MM.1S (cell line): Measurements from ENCODE around the gene SEC61B.

Source experiments
- DNase-seq: peaks from one replicate; pipeline ENCODE4 v3.0.0-alpha.2; 2015
- H2AFZ ChIP-seq: fragments of 300-600 bp; sonication (generic); 2 replicates; pipeline ENCODE4 v1.6.0; 2016; ENCODE audit warnings: antibody characterized with exemption, low read length
- H3F3A ChIP-seq: fragments of 300-600 bp; sonication (generic); 2 replicates; pipeline ENCODE4 v1.6.1; 2016; ENCODE audit warnings: mild to moderate bottlenecking, antibody characterized with exemption, low read length, moderate library complexity, mixed read lengths; ENCODE audit not compliant: insufficient read depth
- H3K27ac ChIP-seq: fragments of 300-600 bp; sonication (generic); 2 replicates; pipeline ENCODE4 v1.5.1; 2016; ENCODE audit warnings: mild to moderate bottlenecking, low read length
- H3K27me3 ChIP-seq: fragments of 300-600 bp; sonication (generic); replicated peaks from 2 replicates; pipeline ENCODE4 v1.6.0; 2016; ENCODE audit warnings: low read length; ENCODE audit not compliant: insufficient read depth
- H3K36me3 ChIP-seq: fragments of 300-600 bp; sonication (generic); replicated peaks from 2 replicates; pipeline ENCODE4 v1.6.1; 2016; ENCODE audit warnings: mild to moderate bottlenecking, low read length, mixed read lengths; ENCODE audit not compliant: insufficient read depth
- H3K4me1 ChIP-seq: fragments of 300-600 bp; sonication (generic); 2 replicates; pipeline ENCODE4 v1.6.1; 2016; ENCODE audit warnings: low read length, mixed read lengths
- H3K4me2 ChIP-seq: fragments of 300-600 bp; sonication (generic); 2 replicates; pipeline ENCODE4 v1.6.0; 2016; ENCODE audit warnings: low read depth, low read length
- H3K4me3 ChIP-seq: fragments of 300-600 bp; sonication (generic); 2 replicates; pipeline ENCODE4 v1.5.1; 2016; ENCODE audit warnings: low read length, mixed read lengths
- H3K79me2 ChIP-seq: fragments of 300-600 bp; sonication (generic); 2 replicates; pipeline ENCODE4 v1.6.1; 2016; ENCODE audit warnings: mixed run types, low read length, mixed read lengths
- H3K9ac ChIP-seq: fragments of 300-600 bp; sonication (generic); 2 replicates; pipeline ENCODE4 v1.6.1; 2016; ENCODE audit warnings: low read length, mixed read lengths
- H3K9me2 ChIP-seq: fragments of 300-600 bp; sonication (generic); replicated peaks from 2 replicates; pipeline ENCODE4 v1.6.1; 2016; ENCODE audit warnings: mild to moderate bottlenecking, low read length, mixed read lengths; ENCODE audit not compliant: insufficient read depth
- H3K9me3 ChIP-seq: fragments of 300-600 bp; sonication (generic); replicated peaks from 2 replicates; pipeline ENCODE4 v1.6.1; 2016; ENCODE audit warnings: mild to moderate bottlenecking, low read length, mixed read lengths; ENCODE audit not compliant: insufficient read depth
- H4K20me1 ChIP-seq: fragments of 300-600 bp; sonication (generic); 2 replicates; pipeline ENCODE4 v1.6.1; 2016; ENCODE audit warnings: mild to moderate bottlenecking, low read length, moderate library complexity, mixed read lengths; ENCODE audit not compliant: insufficient read depth
- CTCF ChIP-seq: fragments of 300-600 bp; sonication (generic); IDR thresholded peaks from 2 replicates; pipeline ENCODE4 v1.5.1; 2016; ENCODE audit warnings: antibody characterized with exemption, low read length, mixed read lengths
- EZH2 ChIP-seq: fragments of 300-600 bp; sonication (generic); optimal IDR thresholded peaks from 2 replicates; pipeline ENCODE3; 2017; ENCODE audit warnings: low read depth, mild to moderate bottlenecking, antibody characterized with exemption, low read length, mixed read lengths
- EZH2phosphoT487 ChIP-seq: fragments of 300-600 bp; sonication (generic); IDR thresholded peaks from 2 replicates; pipeline ENCODE4 v1.6.1; 2018; ENCODE audit warnings: antibody characterized with exemption, low read length

The SEC61B gene

GRCh38 chr9:99253772-99254431, 31.8 kb downstream of the SEC61B start:
- H3K9me3 ChIP-seq = no peaks in the 10 kb centered on the region
- H3K9me2 ChIP-seq = no peaks in the 10 kb centered on the region
- no peaks in the 10 kb centered on the region for H3K79me2 ChIP-seq
- peak overlapping the region; percentile 74 for H2AFZ ChIP-seq
- peak; percentile 93 for DNase-seq
- H3K4me2 ChIP-seq = peak overlapping the region; percentile 80
- no peaks in the 10 kb centered on the region for H3K36me3 ChIP-seq
- peak overlapping the region; percentile 76 for H3K9ac ChIP-seq
- peak; percentile 35 for TF ChIP-seq CTCF
- TF ChIP-seq EZH2phosphoT487 = no peak
- no peak for TF ChIP-seq EZH2
- peaks cover 13% of the 10 kb centered on the region for H3F3A ChIP-seq
- no peaks in the 10 kb centered on the region for H3K27me3 ChIP-seq
- H3K27ac ChIP-seq = peak overlapping the region; percentile 95
- peak overlapping the region; percentile 32 for H3K4me3 ChIP-seq
- H4K20me1 ChIP-seq = no peaks in the 10 kb centered on the region
- H3K4me1 ChIP-seq = peaks cover 27% of the 10 kb centered on the region

- Histone ChIP-seq H3K27ac (no peak overlapping the region), H3K4me3 (no peak overlapping the region), H3K27me3 (no peaks in the 10 kb centered on the region), H3K9ac (no peak overlapping the region), H2AFZ (no peak overlapping the region), H3K9me2 (no peaks in the 10 kb centered on the region), H3K9me3 (no peaks in the 10 kb centered on the region), H3K36me3 (no peaks in the 10 kb centered on the region), H4K20me1 (no peaks in the 10 kb centered on the region), H3K79me2 (no peaks in the 10 kb centered on the region), H3K4me1 (peaks cover 20% of the 10 kb centered on the region), H3K4me2 (no peak overlapping the region), H3F3A (peaks cover 13% of the 10 kb centered on the region)
- DNase-seq = no peak
- no peak for TF ChIP-seq EZH2phosphoT487
- no peak for TF ChIP-seq CTCF
- TF ChIP-seq EZH2 = no peak
These were observed 33.6 kb downstream of the SEC61B start for GRCh38 chr9:99255651-99256050.

- no peak for TF ChIP-seq CTCF
- no peak for TF ChIP-seq EZH2phosphoT487
- no peak for TF ChIP-seq EZH2
- Histone ChIP-seq H3K9me2 (no peaks in the 10 kb centered on the region), H3K27ac (no peak overlapping the region), H3K9ac (no peak overlapping the region), H3K9me3 (no peaks in the 10 kb centered on the region), H3K36me3 (no peaks in the 10 kb centered on the region), H4K20me1 (no peaks in the 10 kb centered on the region), H3K4me1 (peaks cover 19% of the 10 kb centered on the region), H2AFZ (no peak overlapping the region), H3K79me2 (no peaks in the 10 kb centered on the region), H3K4me2 (no peak overlapping the region), H3K27me3 (no peaks in the 10 kb centered on the region), H3F3A (peaks cover 13% of the 10 kb centered on the region), H3K4me3 (no peak overlapping the region)
- no peak for DNase-seq
These were observed 35.8 kb downstream of the SEC61B start for GRCh38 chr9:99257723-99258389.
